Keratinocyte (primary cell): ENCODE results near the gene DCST2. TPM values are rescaled to one million over a fixed set of nuclear protein-coding genes. Genes with fewer than 3 reads are reported as not detected.
"Not testable (repeated sequence)": the region's sequence is repeated elsewhere in the genome, so short reads cannot be mapped to it uniquely, and the experiment has no call there.

Experiments
- DNase-seq: peaks from one replicate; pipeline ENCODE4 v3.0.0-alpha.2; 2011; ENCODE audit warnings: low read depth, missing footprints, low spot score
- FAIRE-seq: peaks from 2 replicates; lab custom pipeline; 2011; peaks lifted over from hg19 to GRCh38; lab: Jason Lieb, UNC
- H2AFZ ChIP-seq: 2 replicates; pipeline ENCODE4 v1.6.0; 2012; ENCODE audit warnings: low read length, control low read depth, inconsistent platforms; ENCODE audit not compliant: control insufficient read depth
- H3K27ac ChIP-seq: 2 replicates; pipeline ENCODE4 v1.5.1; 2011; ENCODE audit warnings: low read length; ENCODE audit not compliant: control insufficient read depth, insufficient read depth
- H3K27me3 ChIP-seq: 3 replicates; pipeline ENCODE4 v1.6.0; 2011; ENCODE audit warnings: low read length; ENCODE audit not compliant: control insufficient read depth, insufficient read depth; ENCODE audit errors: extremely low read depth
- H3K36me3 ChIP-seq, 2 experiments: 2 replicates in 1 of 2; 3 replicates in 1 of 2; pipeline ENCODE4 v1.5.1; 2011; ENCODE audit warnings: low read length in 2 of 2, mild to moderate bottlenecking in 1 of 2; ENCODE audit not compliant: control insufficient read depth in 2 of 2, insufficient read depth in 2 of 2; ENCODE audit errors: extremely low read depth in 1 of 2
- H3K4me1 ChIP-seq: 3 replicates; pipeline ENCODE4 v1.5.1; 2011; ENCODE audit warnings: low read length; ENCODE audit not compliant: control insufficient read depth, insufficient read depth; ENCODE audit errors: extremely low read depth
- H3K4me2 ChIP-seq: 3 replicates; pipeline ENCODE4 v1.6.0; 2011; ENCODE audit warnings: low read depth, low read length; ENCODE audit not compliant: control insufficient read depth, insufficient read depth; ENCODE audit errors: extremely low read depth
- H3K4me3 ChIP-seq, 3 experiments: fragments of 200-600 bp in 1 of 3; sonication (generic) in 1 of 3; 2 replicates in 2 of 3; 3 replicates in 1 of 3; pipeline ENCODE4 v1.5.1; 2011 to 2016; ENCODE audit warnings: low read length in 3 of 3, mild to moderate bottlenecking in 3 of 3, control low read depth in 2 of 3, inconsistent platforms in 1 of 3, low read depth in 1 of 3, mixed read lengths in 1 of 3, mixed run types in 1 of 3, moderate library complexity in 1 of 3; ENCODE audit not compliant: control insufficient read depth in 2 of 3, insufficient read depth in 2 of 3; ENCODE audit errors: extremely low read depth in 1 of 3
- H3K79me2 ChIP-seq: 2 replicates; pipeline ENCODE4 v1.6.0; 2012; ENCODE audit warnings: low read length; ENCODE audit not compliant: control insufficient read depth, insufficient read depth
- H3K9ac ChIP-seq: 3 replicates; pipeline ENCODE4 v1.6.0; 2011; ENCODE audit warnings: low read length; ENCODE audit not compliant: control insufficient read depth, insufficient read depth; ENCODE audit errors: extremely low read depth
- H3K9me1 ChIP-seq: 3 replicates; pipeline ENCODE4 v1.6.0; 2011; ENCODE audit warnings: low read length; ENCODE audit not compliant: control insufficient read depth, insufficient read depth; ENCODE audit errors: extremely low read depth
- H3K9me3 ChIP-seq: 2 replicates; pipeline ENCODE4 v1.5.1; 2012; ENCODE audit warnings: low read depth, low read length; ENCODE audit not compliant: control insufficient read depth
- H4K20me1 ChIP-seq: 3 replicates; pipeline ENCODE4 v1.6.0; 2011; ENCODE audit warnings: low read length; ENCODE audit not compliant: control insufficient read depth, insufficient read depth; ENCODE audit errors: extremely low read depth
- CTCF ChIP-seq, 3 experiments: IDR thresholded peaks in 1 of 3; conservative IDR thresholded peaks in 1 of 3; optimal IDR thresholded peaks in 1 of 3; 2 replicates in 2 of 3; 3 replicates in 1 of 3; pipeline versions ENCODE3 to v1.5.1; 2011; ENCODE audit warnings: low read length in 3 of 3, mild to moderate bottlenecking in 3 of 3, moderate library complexity in 2 of 3, control low read depth in 1 of 3, inconsistent platforms in 1 of 3; ENCODE audit not compliant: insufficient read depth in 2 of 3; ENCODE audit errors: extremely low read depth in 1 of 3
- EZH2 ChIP-seq: IDR thresholded peaks from one replicate; pipeline ENCODE4 v1.6.1; 2012; ENCODE audit warnings: inconsistent platforms, mild to moderate bottlenecking, low read length, moderate library complexity
- dilution Hi-C: fragments of 300-500 bp; cut with MboI; formaldehyde crosslinking; loops from one replicate; pipeline ENCODE4 v1.7.0; 2020; ENCODE audit warnings: low sequenced_read_pairs; ENCODE audit not compliant: extremely low pct_ligation_motif_present
- polyA plus RNA-seq, 5 experiments: library from polyadenylated mRNA; depleted of rRNA in 3 of 5; stranded (reverse) in 3 of 5; stranded (forward) in 1 of 5; unstranded in 1 of 5; fragments of >200 nt; gene quantifications; 1 replicate in 1 of 5; 2 replicates in 3 of 5; 3 replicates in 1 of 5; pipeline versions ENCODE4 v1.2.1 to v1.2.3, GENCODE V29; 2011 to 2012; ENCODE audit warnings: missing spikeins in 2 of 5, low read depth in 1 of 5, low replicate concordance in 1 of 5

Gene DCST2
- polyA plus RNA-seq, 1 donor (not counting 4 experiments of a cell fraction or from before 2014, with no cell fraction given), result 0.14 TPM

GRCh38 chr1:154996966-154997701 is 36.4 kb downstream of the DCST2 start:
- H3K4me2 ChIP-seq, result no peak overlapping the region
- H3K27ac ChIP-seq, result no peak overlapping the region
- H3K79me2 ChIP-seq, result no peaks in the 10 kb centered on the region
- H3K9me3 ChIP-seq, result no peaks in the 10 kb centered on the region
- no peak for TF ChIP-seq CTCF (optimal IDR thresholded peaks at IDR 0.05 in 1 of 3, IDR thresholded peaks at IDR 0.05 in 1 of 3, conservative IDR thresholded peaks at IDR 0.05 in 1 of 3; ENCODE audit: extremely low read depth in 1 of 3, insufficient read depth in 2 of 3, low read length in 3 of 3)
- TF ChIP-seq EZH2, result no peak
- no peak overlapping the region for H2AFZ ChIP-seq
- FAIRE-seq (no peak), DNase-seq (no peak)
- no peaks in the 10 kb centered on the region for H4K20me1 ChIP-seq
- dilution Hi-C loops, result no loop called here
- H3K4me3 ChIP-seq, result no peak overlapping the region
- no peaks in the 10 kb centered on the region for H3K36me3 ChIP-seq
- H3K9ac ChIP-seq, result no peak overlapping the region
- peaks cover 14% of the 10 kb centered on the region for H3K4me1 ChIP-seq
- no peaks in the 10 kb centered on the region for H3K9me1 ChIP-seq
- no peaks in the 10 kb centered on the region for H3K27me3 ChIP-seq

GRCh38 chr1:154995301-154995983 is 38.1 kb downstream of the DCST2 start:
- H3K36me3 ChIP-seq, FAIRE-seq, H4K20me1 ChIP-seq, H3K79me2 ChIP-seq, H3K4me2 ChIP-seq, H2AFZ ChIP-seq, DNase-seq, H3K9ac ChIP-seq, dilution Hi-C loops, H3K27ac ChIP-seq, H3K27me3 ChIP-seq, H3K9me1 ChIP-seq, H3K4me3 ChIP-seq, H3K9me3 ChIP-seq: not testable (repeated sequence)
- TF ChIP-seq CTCF (optimal IDR thresholded peaks at IDR 0.05 in 1 of 3, IDR thresholded peaks at IDR 0.05 in 1 of 3, conservative IDR thresholded peaks at IDR 0.05 in 1 of 3; ENCODE audit: extremely low read depth in 1 of 3, insufficient read depth in 2 of 3, low read length in 3 of 3), result peak in 2 of 3 experiments; percentile 34 to 47
- peaks cover 14% of the 10 kb centered on the region for H3K4me1 ChIP-seq
